GM19328 (cell line): Measurements from ENCODE around the gene XYLB.

ENCODE experiments used
- ATAC-seq: cut with Tn5 transposase; IDR thresholded peaks from one replicate; pipeline ENCODE4 v1.9.1; 2021; ENCODE audit warnings: mild to moderate bottlenecking, moderate library complexity; ENCODE audit not compliant: unreplicated experiment

The XYLB gene

DNA sequence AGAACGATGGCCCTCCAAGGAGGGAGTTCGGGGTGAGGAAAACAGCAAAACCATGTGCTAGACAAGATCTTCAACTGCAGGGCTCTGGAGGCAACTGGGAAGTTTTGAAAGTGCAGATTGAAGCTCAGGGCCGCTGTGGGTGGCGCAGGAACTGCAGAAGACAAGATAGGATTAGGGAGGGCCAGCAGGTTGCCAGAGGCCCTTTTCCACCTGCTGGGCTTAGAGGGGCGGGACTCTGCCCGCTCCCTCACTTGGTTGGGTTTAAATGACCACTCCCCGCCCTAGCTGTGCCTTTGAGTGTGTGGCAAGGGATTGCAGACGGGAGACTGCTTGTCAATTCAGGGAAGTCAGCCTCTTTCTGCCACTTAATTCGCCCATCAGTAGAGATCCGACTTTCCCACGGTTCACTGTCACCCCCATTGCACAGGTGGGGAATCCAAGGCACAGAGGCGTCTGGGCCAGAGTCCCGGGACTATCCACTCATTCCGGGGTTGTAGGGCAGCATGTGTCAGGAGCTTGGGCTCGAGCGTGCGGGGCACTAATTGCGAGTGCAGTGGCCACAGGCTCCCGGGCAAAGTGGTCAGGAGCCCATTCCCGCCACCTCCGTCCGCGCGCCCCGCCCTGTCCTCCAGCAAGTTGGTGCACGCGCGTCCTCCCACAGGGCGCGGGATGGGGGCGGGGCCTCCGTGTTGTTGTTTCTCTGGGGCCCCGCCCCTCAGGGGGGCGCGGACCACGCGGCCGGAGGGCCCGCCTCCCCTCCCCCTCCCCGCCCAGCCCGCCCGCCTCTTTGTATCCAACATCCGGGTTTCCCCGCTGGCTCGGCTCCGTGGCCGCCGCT is 106.7 kb downstream of the XYLB start, which contains the start of gene ACVR2B:
Gene ACVR2B, plus strand, starts transcription at position 816 of the 838 bp plus-strand sequence. CDS start 433 bp downstream, outside the sequence.
- ATAC-seq, result peak; percentile 56

DNA sequence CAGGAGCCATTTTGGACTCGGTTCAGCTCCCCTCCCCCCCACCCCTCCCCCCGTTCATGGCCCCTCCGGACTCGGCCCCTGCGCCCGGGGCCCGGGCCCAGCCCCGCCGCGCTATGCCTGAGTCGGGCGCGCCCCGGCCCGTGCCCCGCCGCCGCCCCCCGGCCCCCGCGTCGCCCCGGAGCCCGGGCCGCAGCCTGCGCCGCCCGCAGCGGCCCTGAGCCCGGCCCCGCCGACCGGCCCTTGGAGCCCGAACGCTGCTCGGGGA is 107.3 kb downstream of the XYLB start:
- peak; percentile 21 for ATAC-seq

DNA sequence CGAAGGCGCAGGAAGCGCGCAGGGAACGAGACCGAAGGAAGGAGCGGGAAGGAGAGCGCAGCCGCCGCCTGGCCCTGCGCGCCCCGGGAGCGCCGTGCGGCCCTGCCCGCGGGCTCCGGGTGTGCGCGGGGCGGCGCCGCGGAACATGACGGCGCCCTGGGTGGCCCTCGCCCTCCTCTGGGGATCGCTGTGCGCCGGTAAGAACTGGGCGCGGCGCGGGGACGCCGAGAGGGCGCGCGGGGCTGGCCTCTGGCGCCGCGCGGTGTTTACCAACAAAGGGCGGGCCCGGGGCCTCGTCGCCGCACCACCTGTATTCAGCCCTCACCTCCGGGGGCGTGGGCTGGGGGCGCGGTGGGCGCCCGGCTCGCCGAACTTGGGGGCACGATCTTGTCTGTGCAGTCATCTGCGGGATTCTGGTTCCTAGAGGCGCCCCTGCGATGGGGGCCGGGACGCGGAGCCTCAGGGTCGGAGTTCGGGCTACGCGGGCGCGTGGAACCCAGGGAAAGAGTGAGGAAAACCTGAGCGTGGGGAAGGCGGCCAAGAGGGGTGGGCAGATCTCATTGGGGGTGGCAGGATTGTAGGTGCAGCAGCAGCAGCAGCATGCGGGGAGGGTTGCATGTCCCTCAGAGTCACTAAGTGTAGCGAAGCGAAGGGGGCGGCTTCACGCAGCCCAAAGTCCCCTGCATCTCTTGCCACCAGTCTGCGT is 107.7 kb downstream of the XYLB start:
- ATAC-seq, result peak; percentile 40

DNA sequence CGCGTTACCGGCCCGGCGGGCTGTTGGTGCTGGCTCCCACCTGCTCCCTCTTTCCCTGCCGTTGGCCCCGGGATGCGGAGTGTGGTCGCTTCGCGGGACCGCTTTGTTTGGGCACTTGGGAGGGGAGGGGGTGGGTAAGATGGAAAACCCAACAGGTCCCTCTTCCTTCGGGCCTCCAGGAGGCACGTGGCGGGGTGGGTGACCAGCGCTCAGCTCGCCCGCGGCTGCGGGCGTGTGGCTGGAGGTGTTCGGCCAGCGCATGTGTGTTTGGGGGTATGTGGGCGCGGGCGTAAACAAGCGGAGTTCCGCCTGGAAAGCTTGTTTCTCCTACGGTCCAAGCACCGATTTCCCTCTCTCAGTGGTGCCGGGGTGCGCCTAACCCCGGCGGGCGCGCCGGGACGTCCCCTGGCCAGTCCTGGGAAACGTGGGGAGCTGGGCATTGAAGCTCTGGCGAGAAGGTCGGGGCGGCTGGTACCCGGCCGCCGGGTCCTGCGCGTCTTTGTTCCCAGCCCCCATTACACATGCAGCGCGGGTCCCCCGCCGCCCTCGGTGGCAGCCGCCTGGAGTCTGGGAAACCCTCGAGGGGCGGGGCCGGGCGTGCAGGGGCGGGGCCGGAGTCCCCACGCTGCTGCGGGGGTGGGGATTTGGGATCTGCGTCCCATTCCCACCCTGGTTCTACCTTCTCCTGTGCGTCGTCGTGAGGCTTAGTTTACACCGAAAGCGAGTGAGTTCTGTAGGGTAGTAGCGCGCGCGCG is 108.5 kb downstream of the XYLB start:
- no peak for ATAC-seq

DNA sequence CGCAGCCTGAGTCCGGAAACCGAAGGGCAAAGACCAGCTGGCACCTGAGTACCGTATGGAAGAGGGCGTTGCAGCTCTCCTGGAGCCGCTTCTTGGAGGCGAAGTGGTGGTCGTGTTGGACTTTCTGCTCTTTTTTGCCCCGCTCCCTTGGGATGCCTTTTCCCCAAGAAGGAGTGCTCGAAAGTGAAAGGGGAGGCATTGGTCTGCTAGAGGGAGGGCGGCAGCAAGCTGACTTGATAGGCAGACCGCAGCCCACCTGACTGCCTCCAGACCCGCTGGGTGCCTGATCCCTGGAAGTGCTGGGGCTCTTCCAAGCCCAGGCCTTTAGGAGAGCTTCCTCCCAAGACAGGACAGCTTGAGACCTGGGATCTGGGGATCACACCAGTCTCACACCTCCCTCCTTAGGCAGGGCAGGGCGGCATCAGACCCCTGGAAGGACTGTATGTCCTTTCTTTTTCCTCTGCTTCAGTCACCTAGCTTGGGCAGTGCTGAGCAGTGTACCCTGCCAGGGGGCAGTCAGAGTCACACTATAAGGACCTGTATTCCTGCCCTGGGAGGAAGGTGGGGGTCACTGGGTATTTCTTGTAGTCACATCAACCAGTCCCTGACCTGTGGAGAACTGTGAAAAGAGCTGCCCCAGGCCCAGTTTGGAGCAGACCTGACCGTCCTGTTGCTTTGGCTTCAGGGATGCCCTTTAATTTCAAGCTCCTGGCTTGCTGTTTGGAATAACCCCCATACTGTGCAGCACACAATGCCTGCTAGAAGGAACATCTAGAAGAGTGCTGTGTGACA is 109.2 kb downstream of the XYLB start:
- ATAC-seq, result no peak

DNA sequence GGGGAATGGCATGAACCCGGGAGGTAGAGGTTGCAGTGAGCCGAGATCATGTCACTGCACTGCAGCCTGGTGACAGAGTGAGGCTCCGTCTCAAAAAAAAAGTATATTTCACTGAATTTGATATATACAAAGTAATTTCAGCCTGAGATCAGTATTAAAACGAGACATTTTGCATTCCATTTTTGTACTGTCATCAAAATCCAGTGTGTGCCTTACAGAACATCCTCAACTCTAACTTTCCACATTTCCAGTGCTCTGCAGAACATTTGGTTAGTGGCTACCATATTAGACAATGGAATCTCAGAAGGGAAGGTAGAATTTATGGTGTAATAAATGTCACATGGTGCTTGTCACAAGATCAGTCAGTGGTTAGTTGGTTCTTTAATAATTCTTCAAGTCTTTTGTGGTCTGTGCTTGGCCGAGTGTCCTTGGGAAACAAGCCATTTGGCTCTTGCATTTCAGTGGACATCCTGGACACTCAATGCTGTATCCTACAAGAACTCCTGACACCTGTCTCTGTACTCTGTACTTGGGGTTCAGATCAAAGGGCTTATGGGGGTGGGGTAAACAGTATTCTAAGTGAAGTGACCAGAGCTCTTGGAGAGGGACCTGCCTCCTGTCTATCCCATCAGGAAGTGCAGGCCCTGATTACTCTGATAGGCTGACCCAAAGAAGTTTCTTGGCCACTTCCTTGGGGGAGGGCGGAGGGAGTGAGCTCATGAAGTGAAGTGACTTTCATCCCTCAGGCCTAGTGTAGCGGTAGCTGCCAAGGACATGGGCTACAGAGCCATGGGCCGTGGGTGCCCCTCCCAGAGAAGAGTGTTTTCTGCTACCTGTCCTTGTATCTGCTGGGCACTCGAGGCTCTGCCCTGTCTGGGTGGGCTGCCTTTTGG is 110.8 kb downstream of the XYLB start:
- no peak for ATAC-seq

DNA sequence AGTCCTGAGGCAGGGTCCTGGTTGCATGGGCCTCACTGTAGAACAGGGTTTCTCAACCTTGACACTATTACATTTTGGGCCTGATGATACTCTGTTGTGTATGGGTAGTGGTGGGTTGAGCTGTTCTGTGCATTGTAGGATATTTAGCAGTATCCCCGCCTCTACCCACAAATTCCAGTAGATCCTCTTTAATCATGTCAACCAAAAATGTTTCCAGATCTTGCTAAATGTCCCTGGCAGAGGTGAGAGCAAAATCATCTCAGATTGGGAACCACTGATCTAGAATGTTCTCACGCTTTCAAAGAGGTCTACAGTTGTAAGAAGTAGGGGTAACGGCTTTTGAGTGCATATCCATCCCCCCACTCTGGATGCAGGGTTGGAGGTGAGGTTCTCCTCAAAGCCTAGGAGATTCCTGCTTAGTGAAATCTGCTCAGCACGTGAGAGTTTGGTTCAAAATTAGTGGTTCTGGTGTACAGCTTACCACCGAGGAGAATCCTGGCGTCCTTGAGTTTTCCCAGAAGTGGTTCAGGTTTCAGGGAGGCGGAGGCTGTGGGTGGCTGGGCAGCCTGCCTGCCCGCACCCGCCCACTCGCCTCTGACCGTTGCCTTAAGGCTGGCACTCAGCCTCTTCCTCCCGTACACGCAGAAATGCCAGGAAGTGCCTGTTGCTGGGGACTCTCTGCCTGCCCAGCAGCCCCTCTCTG is 112.4 kb downstream of the XYLB start:
- no peak for ATAC-seq

DNA sequence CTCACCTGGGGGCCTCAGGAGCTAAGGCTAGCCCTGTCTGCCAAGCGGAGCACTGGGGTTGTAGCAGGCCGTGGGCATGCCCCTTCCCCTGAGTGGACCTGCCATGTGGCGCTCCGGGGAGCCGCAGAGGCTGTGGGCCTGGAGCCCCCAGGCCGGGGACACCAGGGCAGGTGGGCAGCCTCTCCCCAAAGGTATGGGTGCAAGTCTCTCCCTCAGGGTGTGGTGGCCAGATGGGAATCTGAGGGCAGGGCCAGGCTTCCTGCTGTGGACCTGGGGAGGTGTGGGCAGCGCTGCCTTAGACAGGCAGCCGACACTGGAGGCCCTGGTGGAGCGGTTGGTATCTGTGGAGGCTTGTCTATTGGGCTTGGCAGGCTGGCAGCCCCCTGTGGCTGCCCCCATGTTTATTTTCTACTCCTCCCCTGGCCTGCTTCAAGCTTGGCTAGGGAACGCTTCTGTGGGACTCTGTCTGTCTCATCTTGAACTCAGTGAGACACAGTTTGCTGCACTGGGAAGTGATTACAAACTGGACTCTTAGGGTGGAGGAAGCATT is 113.0 kb downstream of the XYLB start:
- ATAC-seq, result no peak

DNA sequence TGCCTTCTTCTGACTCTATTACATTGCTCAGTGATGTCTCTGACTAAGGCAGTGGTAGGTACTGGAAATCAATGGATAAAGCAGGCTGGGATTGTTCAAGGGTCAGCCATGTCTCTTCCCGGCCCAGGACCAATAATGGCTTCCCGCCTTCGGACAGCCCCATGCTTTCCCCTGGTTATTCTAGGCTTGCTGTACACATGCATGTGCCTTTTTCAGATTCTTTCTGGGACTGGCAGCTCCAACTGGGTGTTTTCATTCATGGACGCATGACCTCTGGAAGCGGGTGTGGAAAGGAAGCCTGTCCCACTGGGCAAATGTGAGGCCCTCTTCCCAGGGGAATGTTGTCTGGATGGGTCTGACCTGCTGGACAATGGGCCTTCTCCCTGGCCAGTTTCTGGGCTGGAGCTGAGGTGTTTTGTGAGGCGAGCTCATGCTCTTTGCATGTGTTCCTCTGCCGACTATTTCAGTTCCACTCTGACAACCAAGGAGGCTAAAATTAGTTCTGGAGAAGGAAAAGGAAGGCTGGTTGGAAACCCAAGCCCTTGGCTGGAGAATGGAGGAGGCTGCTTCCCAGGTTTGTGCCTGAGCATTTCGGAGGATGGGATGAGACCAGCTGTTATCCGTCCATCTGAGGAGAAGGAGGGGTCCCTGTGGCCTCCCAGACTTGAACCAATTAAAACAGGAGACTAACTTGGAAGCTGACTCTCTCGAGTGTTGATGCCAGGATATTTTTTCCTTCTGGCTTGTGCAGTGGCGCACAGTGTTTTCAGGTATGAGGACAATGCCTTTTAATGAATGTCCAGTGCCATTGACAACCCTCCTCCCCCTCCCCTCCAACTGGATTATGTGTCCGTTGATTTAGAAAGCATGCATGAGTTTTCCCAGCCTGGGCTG is 114.0 kb downstream of the XYLB start:
- ATAC-seq, result no peak
